K562 (cell line): Measurements from ENCODE around the gene ABCA3.

Experiments used
- ADNP ChIP-seq: fragments of 200-800 bp; sonication (Bioruptor generic); IDR thresholded peaks from 2 replicates; pipeline ENCODE4 v1.6.1; 2016; ENCODE audit warnings: missing genetic modification characterization, missing compliant biosample characterization
- BHLHE40 ChIP-seq: IDR thresholded peaks from 2 replicates; pipeline ENCODE4 v1.6.1; 2011; ENCODE audit warnings: low read length, improper control_type of control experiment
- CBX2 ChIP-seq: fragments of 200-600 bp; sonication (generic); IDR thresholded peaks from one replicate; pipeline ENCODE4 v1.6.1; 2012; ENCODE audit warnings: mild to moderate bottlenecking, low read length, inconsistent platforms; ENCODE audit not compliant: insufficient read depth, poor library complexity, severe bottlenecking
- ELF1 ChIP-seq: fragments of 200-800 bp; sonication (Bioruptor generic); IDR thresholded peaks from 2 replicates; pipeline ENCODE4 v1.6.1; 2016; ENCODE audit warnings: missing genetic modification characterization, missing compliant biosample characterization
- EP300 ChIP-seq: IDR thresholded peaks from 2 replicates; pipeline ENCODE4 v1.6.1; 2012; ENCODE audit warnings: low read length, improper control_type of control experiment
- GABPA ChIP-seq: fragments of 200-800 bp; sonication (Bioruptor generic); conservative IDR thresholded peaks from 2 replicates; pipeline ENCODE4 v1.6.1; 2016; ENCODE audit warnings: low read depth, missing genetic modification characterization, missing compliant biosample characterization
- ILF3 ChIP-seq: fragments of 450-650 bp; IDR thresholded peaks from 2 replicates; pipeline ENCODE4 v1.6.1; 2018; ENCODE audit warnings: antibody characterized with exemption, mild to moderate bottlenecking, moderate library complexity, borderline replicate concordance
- PCBP1 ChIP-seq: fragments of 200-400 bp; formaldehyde crosslinking; IDR thresholded peaks from 2 replicates; pipeline ENCODE4 v1.6.1; 2018; ENCODE audit warnings: mild to moderate bottlenecking, low read depth, low read length; ENCODE audit not compliant: poor library complexity, severe bottlenecking
- RBM14 ChIP-seq: fragments of 200-400 bp; formaldehyde crosslinking; IDR thresholded peaks from 2 replicates; pipeline ENCODE4 v1.6.1; 2018; ENCODE audit warnings: low read depth, mild to moderate bottlenecking, low read length, moderate library complexity, borderline replicate concordance; ENCODE audit not compliant: insufficient read depth
- RCOR1 ChIP-seq, 2 experiments: IDR thresholded peaks; 2 replicates each; pipeline ENCODE4 v1.6.1; 2012; ENCODE audit warnings: low read depth in 2 of 2, low read length in 2 of 2, borderline replicate concordance in 1 of 2, improper control_type of control experiment in 1 of 2
- TCF7L2 ChIP-seq: fragments of 150-350 bp; IDR thresholded peaks from 2 replicates; pipeline ENCODE4 v1.6.1; 2016; ENCODE audit warnings: low read depth, mild to moderate bottlenecking, low read length, moderate library complexity
- ZNF431 ChIP-seq: sonication (generic); formaldehyde crosslinking; IDR thresholded peaks from 2 replicates; pipeline ENCODE4 v1.8.0; 2022; ENCODE audit warnings: mild to moderate bottlenecking, missing genetic modification reagents
- TF ChIP-seq, protein P1 (sequence below), 3 experiments: IDR thresholded peaks in 2 of 3; conservative IDR thresholded peaks in 1 of 3; 2 replicates each; pipeline ENCODE4 v1.5.1; 2011 to 2012; ENCODE audit warnings: low read length in 3 of 3, mild to moderate bottlenecking in 3 of 3, control low read depth in 2 of 3, improper control_type of control experiment in 1 of 3, inconsistent platforms in 1 of 3, low read depth in 1 of 3, mixed read lengths in 1 of 3, moderate library complexity in 1 of 3; ENCODE audit not compliant: insufficient read depth in 2 of 3

DNA sequence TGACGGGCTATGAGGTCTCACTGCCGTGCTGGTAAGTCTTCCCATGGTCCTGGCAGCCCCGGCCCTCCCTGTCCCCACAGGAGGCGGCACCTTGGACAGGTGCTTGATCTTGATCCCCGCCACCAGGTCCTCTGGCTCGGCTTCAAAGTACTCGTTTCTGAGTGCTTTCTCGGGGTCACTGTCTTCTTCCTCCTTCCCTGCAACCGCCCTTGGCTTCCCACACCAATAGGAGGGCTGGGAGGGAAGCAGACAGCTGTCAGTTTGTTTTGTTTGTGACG lies 40.7 kb downstream of the ABCA3 start:
- no peak for TF ChIP-seq GABPA (tag)
- TF ChIP-seq, protein P1, sequence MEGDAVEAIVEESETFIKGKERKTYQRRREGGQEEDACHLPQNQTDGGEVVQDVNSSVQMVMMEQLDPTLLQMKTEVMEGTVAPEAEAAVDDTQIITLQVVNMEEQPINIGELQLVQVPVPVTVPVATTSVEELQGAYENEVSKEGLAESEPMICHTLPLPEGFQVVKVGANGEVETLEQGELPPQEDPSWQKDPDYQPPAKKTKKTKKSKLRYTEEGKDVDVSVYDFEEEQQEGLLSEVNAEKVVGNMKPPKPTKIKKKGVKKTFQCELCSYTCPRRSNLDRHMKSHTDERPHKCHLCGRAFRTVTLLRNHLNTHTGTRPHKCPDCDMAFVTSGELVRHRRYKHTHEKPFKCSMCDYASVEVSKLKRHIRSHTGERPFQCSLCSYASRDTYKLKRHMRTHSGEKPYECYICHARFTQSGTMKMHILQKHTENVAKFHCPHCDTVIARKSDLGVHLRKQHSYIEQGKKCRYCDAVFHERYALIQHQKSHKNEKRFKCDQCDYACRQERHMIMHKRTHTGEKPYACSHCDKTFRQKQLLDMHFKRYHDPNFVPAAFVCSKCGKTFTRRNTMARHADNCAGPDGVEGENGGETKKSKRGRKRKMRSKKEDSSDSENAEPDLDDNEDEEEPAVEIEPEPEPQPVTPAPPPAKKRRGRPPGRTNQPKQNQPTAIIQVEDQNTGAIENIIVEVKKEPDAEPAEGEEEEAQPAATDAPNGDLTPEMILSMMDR (IDR thresholded peaks at IDR 0.05 in 2 of 3, conservative IDR thresholded peaks at IDR 0.05 in 1 of 3; ENCODE audit: insufficient read depth in 2 of 3, low read depth in 1 of 3, low read length in 3 of 3), result no peak
- TF ChIP-seq ELF1 (tag), result no peak
- no peak for TF ChIP-seq ILF3
- no peak for TF ChIP-seq ADNP (tag)
- no peak for TF ChIP-seq RCOR1 (IDR thresholded peaks at IDR 0.05; ENCODE audit: borderline replicate concordance in 1 of 2, low read depth in 2 of 2, low read length in 2 of 2)
- TF ChIP-seq ZNF431, result no peak
- no peak for TF ChIP-seq CBX2
- TF ChIP-seq TCF7L2, result no peak
- no peak for TF ChIP-seq PCBP1
- TF ChIP-seq RBM14, result no peak
- TF ChIP-seq EP300, result no peak
- TF ChIP-seq BHLHE40, result no peak
